GM12801 (cell line): ENCODE measurements around the gene FAAH2.

Source experiments
- TF ChIP-seq, protein P1 (sequence below): IDR thresholded peaks from one replicate; pipeline ENCODE4 v1.5.1; 2011; ENCODE audit warnings: control low read depth; ENCODE audit not compliant: insufficient read length; ENCODE audit errors: extremely low read depth

Gene FAAH2

GRCh38 chrX:57422289-57422688 lies 135.8 kb downstream of the FAAH2 start:
- TF ChIP-seq, protein P1, sequence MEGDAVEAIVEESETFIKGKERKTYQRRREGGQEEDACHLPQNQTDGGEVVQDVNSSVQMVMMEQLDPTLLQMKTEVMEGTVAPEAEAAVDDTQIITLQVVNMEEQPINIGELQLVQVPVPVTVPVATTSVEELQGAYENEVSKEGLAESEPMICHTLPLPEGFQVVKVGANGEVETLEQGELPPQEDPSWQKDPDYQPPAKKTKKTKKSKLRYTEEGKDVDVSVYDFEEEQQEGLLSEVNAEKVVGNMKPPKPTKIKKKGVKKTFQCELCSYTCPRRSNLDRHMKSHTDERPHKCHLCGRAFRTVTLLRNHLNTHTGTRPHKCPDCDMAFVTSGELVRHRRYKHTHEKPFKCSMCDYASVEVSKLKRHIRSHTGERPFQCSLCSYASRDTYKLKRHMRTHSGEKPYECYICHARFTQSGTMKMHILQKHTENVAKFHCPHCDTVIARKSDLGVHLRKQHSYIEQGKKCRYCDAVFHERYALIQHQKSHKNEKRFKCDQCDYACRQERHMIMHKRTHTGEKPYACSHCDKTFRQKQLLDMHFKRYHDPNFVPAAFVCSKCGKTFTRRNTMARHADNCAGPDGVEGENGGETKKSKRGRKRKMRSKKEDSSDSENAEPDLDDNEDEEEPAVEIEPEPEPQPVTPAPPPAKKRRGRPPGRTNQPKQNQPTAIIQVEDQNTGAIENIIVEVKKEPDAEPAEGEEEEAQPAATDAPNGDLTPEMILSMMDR, result no peak

GRCh38 chrX:57422790-57423189 lies 136.3 kb downstream of the FAAH2 start:
- TF ChIP-seq, protein P1, result no peak

- TF ChIP-seq, protein P1, result no peak
Observed at GRCh38 chrX:57445076-57445475, 158.6 kb downstream of the FAAH2 start.

DNA sequence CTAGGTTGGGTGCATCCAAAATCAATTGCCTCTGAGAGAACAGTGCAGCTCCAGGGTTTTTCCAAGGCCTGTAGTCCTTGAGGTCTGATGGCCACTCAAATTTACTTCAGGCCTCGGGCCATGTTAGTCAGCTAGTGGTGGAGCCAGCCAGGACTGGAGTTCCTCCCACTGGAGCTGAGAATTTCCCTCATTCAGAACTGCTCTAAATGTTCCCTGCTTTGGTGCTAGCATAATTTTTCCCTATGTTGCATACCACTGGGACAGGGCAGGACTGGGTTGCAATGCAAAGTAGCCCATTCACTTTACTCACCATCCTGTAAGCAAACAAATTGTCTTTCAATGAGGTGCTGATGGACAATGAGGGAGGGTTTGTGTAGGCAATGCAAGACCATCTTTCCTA lies 159.3 kb downstream of the FAAH2 start:
- TF ChIP-seq, protein P1, result no peak

DNA sequence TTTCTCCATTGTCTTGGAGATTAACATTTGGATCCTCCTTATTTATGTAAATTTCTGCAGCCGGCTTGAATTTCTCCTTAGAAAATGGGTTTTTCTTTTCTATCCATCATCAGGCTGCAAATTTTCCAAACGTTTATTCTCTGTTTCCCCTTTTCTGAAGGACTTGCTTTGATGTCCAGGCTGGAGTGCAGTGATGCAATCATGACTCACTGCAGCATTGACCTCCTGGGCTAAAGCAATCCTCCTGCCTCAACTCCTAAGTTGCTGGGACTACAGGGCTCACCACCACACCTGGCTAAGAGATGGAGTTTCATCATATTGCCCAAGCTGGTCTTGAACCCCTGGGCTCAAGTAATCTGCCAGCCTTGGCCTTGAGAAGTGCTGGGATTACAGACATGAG lies 161.3 kb downstream of the FAAH2 start:
- TF ChIP-seq, protein P1, result no peak

- TF ChIP-seq, protein P1, result no peak
Observed at GRCh38 chrX:57451426-57452020, 165.0 kb downstream of the FAAH2 start.

- TF ChIP-seq, protein P1, result no peak
Observed at GRCh38 chrX:57453901-57454300, 167.4 kb downstream of the FAAH2 start.

DNA sequence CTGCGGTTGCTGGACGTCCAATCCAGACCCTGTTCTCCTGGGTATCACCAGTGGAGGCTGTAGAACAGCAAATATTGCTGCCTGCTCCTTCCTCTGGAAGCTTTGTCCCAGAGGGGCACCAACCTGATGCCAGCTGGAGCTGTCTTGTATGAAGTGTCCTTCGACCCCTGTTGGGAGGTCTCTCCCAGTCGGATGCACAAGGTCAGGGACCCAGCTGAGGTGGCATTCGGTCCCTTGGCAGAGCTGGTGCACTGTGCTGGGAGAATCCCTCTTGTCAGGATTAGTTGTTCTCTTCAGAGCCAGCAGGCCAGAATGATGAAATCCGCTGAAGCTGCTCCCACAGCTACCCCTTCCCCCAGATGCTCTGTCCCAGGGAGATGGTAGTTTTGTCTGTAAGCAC lies 195.0 kb downstream of the FAAH2 start:
- TF ChIP-seq, protein P1, result no peak
